Stomach (tissue), 9 donors: ENCODE measurements around the gene SERPINA4. TPM values are rescaled to one million over a fixed set of nuclear protein-coding genes. Genes with fewer than 3 reads are reported as not detected.

Source experiments
- DNase-seq, 2 donors: peaks; one replicate each; pipeline versions ENCODE4 v3.0.0 to v3.0.0-alpha.2; 2013 to 2019
- H3K27ac ChIP-seq, 5 donors: fragments of 200-600 bp in 4 of 5; sonication (generic) in 4 of 5; one replicate each; pipeline ENCODE4 v1.5.1; 2013 to 2019; ENCODE audit warnings: mild to moderate bottlenecking in 1 of 5, moderate library complexity in 1 of 5
- H3K27me3 ChIP-seq, 3 donors: fragments of 200-600 bp; sonication (generic); one replicate each; pipeline ENCODE4 v1.5.1; 2017 to 2019; ENCODE audit warnings: mixed run types in 1 of 3
- H3K36me3 ChIP-seq, 4 donors: fragments of 200-600 bp; sonication (generic); 1 replicate in 3 of 4; 2 replicates in 1 of 4; pipeline ENCODE4 v1.5.1; 2016 to 2019
- H3K4me1 ChIP-seq, 4 donors: fragments of 200-600 bp; sonication (generic); one replicate each; pipeline ENCODE4 v1.5.1; 2016 to 2019
- H3K4me3 ChIP-seq, 4 donors: fragments of 200-600 bp; sonication (generic) in 3 of 4; one replicate each; pipeline ENCODE4 v1.5.1; 2016 to 2019; ENCODE audit warnings: mild to moderate bottlenecking in 1 of 4
- H3K9me3 ChIP-seq, 4 donors: fragments of 200-600 bp; sonication (generic); one replicate each; pipeline ENCODE4 v1.5.1; 2016 to 2019
- EP300 ChIP-seq: sonication (generic); formaldehyde crosslinking; IDR thresholded peaks from one replicate; pipeline ENCODE4 v1.6.1; 2017; ENCODE audit warnings: antibody characterized with exemption
- POLR2A ChIP-seq, 4 donors: fragments of 450-650 bp; IDR thresholded peaks; one replicate each; pipeline ENCODE4 v1.6.1; 2016; ENCODE audit warnings: antibody characterized with exemption in 4 of 4, control low read depth in 2 of 4, mild to moderate bottlenecking in 1 of 4, moderate library complexity in 1 of 4
- POLR2AphosphoS5 ChIP-seq, 3 donors: sonication (generic); formaldehyde crosslinking; IDR thresholded peaks; one replicate each; pipeline ENCODE4 v1.6.1; 2016; ENCODE audit warnings: antibody characterized with exemption in 3 of 3
- WGBS, 5 donors: extraction: QIAGEN DNeasy Blood & Tissue Kit in 3 of 5; methylation state at CpG; one replicate each; pipeline versions ENCODE4 v1.1.5 to v1.1.7; 2013 to 2018; 5-methylcytosine and 5-hydroxymethylcytosine counted together
- intact Hi-C: fragments of 100-400 bp; cut with DNase I; formaldehyde crosslinking; loops from one replicate; pipeline ENCODE4 v1.15.1; 2023; ENCODE audit warnings: low total_unique reads
- polyA plus RNA-seq, 3 donors: library from polyadenylated mRNA; stranded (reverse); fragments of 200-250 nt; gene quantifications; one replicate each; pipeline ENCODE4 v1.2.3, GENCODE V29; 2013
- total RNA-seq, 5 donors: library from RNA; depleted of rRNA; stranded (reverse); fragments of >200 nt; gene quantifications; one replicate each; pipeline versions ENCODE4 v1.1.0 to v1.2.3, GENCODE V29; 2014 to 2016
- TF ChIP-seq, protein P1 (sequence below), 7 experiments: fragments of 450-650 bp in 4 of 7; fragments of 200-600 bp in 3 of 7; sonication (generic) in 3 of 7; IDR thresholded peaks; one replicate each; pipeline ENCODE4 v1.5.1; 2016 to 2019; ENCODE audit warnings: antibody characterized with exemption in 7 of 7, control low read depth in 2 of 7, mild to moderate bottlenecking in 1 of 7
- donor health status: healthy with polysubstance abuse.
- donor health status: Bipolar disorder and iron deficiency.
- donor health status: healthy.

Gene SERPINA4
- total and polyA plus RNA-seq, 8 donors, result 4.7 to 27.5 (median 14.2) TPM; not detected in 2

DNA sequence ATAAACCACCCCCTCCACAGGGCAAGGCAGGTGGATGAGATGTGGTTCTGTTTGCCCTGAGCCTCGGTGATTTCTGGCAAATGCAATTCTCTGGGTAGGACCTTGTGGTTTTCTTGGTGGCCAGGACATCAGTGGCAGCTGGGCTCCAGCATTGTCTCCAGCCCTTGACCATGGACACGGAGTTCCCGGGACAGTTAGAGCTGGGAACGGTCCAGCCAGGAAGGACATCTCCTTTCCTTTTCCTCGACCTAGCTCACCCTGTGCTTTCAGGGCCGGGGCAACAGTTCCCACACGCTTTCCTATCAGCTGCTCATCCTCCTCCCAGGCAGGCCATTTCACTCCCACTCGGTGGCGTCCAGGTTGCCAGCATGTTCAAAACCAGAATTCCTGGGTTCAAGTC lies 9.2 kb downstream of the SERPINA4 start:
- TF ChIP-seq, protein P1, sequence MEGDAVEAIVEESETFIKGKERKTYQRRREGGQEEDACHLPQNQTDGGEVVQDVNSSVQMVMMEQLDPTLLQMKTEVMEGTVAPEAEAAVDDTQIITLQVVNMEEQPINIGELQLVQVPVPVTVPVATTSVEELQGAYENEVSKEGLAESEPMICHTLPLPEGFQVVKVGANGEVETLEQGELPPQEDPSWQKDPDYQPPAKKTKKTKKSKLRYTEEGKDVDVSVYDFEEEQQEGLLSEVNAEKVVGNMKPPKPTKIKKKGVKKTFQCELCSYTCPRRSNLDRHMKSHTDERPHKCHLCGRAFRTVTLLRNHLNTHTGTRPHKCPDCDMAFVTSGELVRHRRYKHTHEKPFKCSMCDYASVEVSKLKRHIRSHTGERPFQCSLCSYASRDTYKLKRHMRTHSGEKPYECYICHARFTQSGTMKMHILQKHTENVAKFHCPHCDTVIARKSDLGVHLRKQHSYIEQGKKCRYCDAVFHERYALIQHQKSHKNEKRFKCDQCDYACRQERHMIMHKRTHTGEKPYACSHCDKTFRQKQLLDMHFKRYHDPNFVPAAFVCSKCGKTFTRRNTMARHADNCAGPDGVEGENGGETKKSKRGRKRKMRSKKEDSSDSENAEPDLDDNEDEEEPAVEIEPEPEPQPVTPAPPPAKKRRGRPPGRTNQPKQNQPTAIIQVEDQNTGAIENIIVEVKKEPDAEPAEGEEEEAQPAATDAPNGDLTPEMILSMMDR (IDR thresholded peaks at IDR 0.05), result no peak
- TF ChIP-seq EP300, result no peak
- no peak for TF ChIP-seq POLR2AphosphoS5 (IDR thresholded peaks at IDR 0.05)
- no peak for TF ChIP-seq POLR2A (IDR thresholded peaks at IDR 0.05)
- intact Hi-C loops, result no loop called here
- H3K4me3 ChIP-seq, result no peak overlapping the region
- no peak overlapping the region for H3K27ac ChIP-seq
- DNase-seq, result no peak
- H3K27me3 ChIP-seq, result no peaks in the 10 kb centered on the region
- H3K36me3 ChIP-seq, result no peaks in the 10 kb centered on the region
- H3K4me1 ChIP-seq, result peaks cover 0 to 8% (median 3%) of the 10 kb centered on the region in 4 donors
- WGBS, 5 donors, result 81 to 90% (median 87%) methylated on average over 9 of the region's 9 CpGs
- H3K9me3 ChIP-seq, result no peaks in the 10 kb centered on the region

DNA sequence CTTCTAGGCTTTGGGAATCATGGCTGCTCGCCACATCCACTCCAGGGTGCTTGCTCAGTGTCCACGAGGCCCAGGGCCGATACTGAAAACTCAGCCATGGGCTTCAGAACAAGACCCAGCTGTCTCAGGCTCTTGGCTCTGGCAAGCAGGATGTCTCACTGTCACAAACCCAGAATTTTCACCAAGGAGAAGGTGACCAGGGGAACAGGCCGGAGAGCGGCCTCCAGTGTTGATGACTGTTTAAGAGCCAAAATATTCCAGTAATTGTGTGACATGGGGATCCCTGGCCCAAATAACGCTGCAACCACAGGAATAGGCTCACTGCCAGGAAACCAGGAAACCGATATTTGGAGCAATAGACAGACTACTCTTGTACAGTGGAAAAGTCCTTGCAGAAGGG lies 10.2 kb downstream of the SERPINA4 start:
- Histone ChIP-seq H3K36me3 (no peaks in the 10 kb centered on the region), H3K4me1 (peaks cover 0 to 8% (median 3%) of the 10 kb centered on the region in 4 donors), H3K27ac (peak overlapping the region in 4 of 5 donors; percentile 6 to 56 (median 28)), H3K27me3 (no peaks in the 10 kb centered on the region), H3K9me3 (no peaks in the 10 kb centered on the region), H3K4me3 (no peak overlapping the region)
- 56 to 62% (median 57%) methylated on average over 5 to 7 of the region's 7 CpGs for WGBS, 5 donors
- intact Hi-C loops, result no loop called here
- no peak for TF ChIP-seq EP300
- TF ChIP-seq POLR2A (IDR thresholded peaks at IDR 0.05), result no peak
- TF ChIP-seq, protein P1 (IDR thresholded peaks at IDR 0.05), result no peak
- TF ChIP-seq POLR2AphosphoS5 (IDR thresholded peaks at IDR 0.05), result no peak
- DNase-seq, result no peak

DNA sequence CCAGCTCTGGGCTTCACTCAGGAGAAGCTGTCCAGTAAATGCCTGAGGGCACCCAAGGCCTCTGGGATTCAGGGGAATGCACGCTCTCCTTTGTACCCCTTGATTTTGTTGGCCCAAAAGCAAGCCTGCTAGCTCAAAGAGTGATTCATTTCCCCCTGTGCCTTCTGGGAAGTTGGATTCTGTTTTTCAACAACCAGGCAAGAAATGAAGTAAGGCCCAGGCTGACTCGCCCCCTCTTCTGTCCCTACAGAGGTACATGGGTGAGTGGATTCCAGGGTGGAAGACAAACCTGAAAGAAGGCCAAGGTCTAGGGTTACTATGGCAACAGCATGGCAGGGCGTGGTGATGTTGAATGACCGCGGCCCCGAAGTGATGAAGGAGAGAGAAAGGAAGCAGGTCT lies 10.7 kb downstream of the SERPINA4 start:
- H3K4me1 ChIP-seq, result peaks cover 0 to 8% (median 3%) of the 10 kb centered on the region in 4 donors
- intact Hi-C loops, result no loop called here
- 75 to 88% (median 83%) methylated on average over 6 of the region's 6 CpGs for WGBS, 5 donors
- H3K4me3 ChIP-seq, result no peak overlapping the region
- H3K27me3 ChIP-seq, result no peaks in the 10 kb centered on the region
- no peak for DNase-seq
- TF ChIP-seq POLR2AphosphoS5 (IDR thresholded peaks at IDR 0.05) (no peak), POLR2A (IDR thresholded peaks at IDR 0.05) (no peak), EP300 (no peak)
- TF ChIP-seq, protein P1 (IDR thresholded peaks at IDR 0.05), result no peak
- peak overlapping the region in 4 of 5 donors; percentile 6 to 56 (median 28) for H3K27ac ChIP-seq
- H3K36me3 ChIP-seq, result no peaks in the 10 kb centered on the region
- no peaks in the 10 kb centered on the region for H3K9me3 ChIP-seq

DNA sequence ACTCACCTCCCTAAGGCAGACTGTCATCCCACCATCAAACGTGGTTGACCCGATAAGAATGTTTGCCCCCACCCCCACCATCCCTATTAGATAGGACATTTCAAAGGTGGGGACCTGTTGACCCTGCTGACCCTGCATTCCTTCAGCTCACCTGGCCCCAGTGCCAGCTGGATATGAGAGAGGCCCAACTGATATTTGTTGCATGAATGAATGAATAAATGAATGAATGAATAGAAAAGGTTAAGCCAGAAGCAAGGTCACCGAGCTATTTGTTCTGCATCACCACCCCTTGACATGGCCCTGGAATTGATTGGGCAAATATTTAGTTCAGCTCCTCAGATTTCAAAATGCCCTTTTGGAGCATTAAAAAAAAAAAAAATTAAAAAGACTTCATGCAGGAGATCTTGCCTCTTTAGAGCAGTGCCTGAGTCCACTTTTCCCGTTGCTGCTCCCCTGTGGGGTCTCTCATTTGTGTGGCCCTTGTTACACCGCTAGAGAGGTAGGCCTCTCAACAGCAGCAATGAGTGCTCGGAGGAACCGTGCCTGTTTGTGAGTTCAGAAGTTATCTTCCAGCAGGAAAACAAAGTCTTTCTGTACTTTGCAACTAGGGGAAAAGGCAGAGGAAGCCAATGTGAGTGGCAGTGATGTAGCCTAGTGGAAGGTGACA lies 11.5 kb downstream of the SERPINA4 start:
- H3K36me3 ChIP-seq, result no peaks in the 10 kb centered on the region
- TF ChIP-seq, protein P1 (IDR thresholded peaks at IDR 0.05), result no peak
- TF ChIP-seq POLR2AphosphoS5 (IDR thresholded peaks at IDR 0.05) (no peak), EP300 (no peak)
- no peaks in the 10 kb centered on the region for H3K9me3 ChIP-seq
- DNase-seq, result no peak
- peaks cover 0 to 8% (median 3%) of the 10 kb centered on the region in 4 donors for H3K4me1 ChIP-seq
- H3K27ac ChIP-seq, result peak overlapping the region in 1 of 5 donors; percentile 56
- no peak overlapping the region for H3K4me3 ChIP-seq
- intact Hi-C loops, result no loop called here
- WGBS, 5 donors, result 32 to 65% (median 45%) methylated on average over 7 of the region's 7 CpGs
- H3K27me3 ChIP-seq, result no peaks in the 10 kb centered on the region
